ENCODE measurements around the gene DNAH7. TPM values are rescaled to one million over a fixed set of nuclear protein-coding genes. Genes with fewer than 3 reads are reported as not detected.
"Not testable (repeated sequence)": the region's sequence is repeated elsewhere in the genome, so short reads cannot be mapped to it uniquely, and the experiment has no call there.

Gene DNAH7
- total RNA-seq, 1 experiment from 2014 or later: 0.32 TPM

- H3K36me3 ChIP-seq, H3K27me3 ChIP-seq, H3K27ac ChIP-seq, H3K4me3 ChIP-seq, DNase-seq, H3K4me1 ChIP-seq: not testable (repeated sequence)
- H3K9me3 ChIP-seq (replicated peaks): peaks cover 14% of the 10 kb centered on the region
These were observed 20.8 kb upstream of the DNAH7 start for GRCh38 chr2:196089448-196089847.

GRCh38 chr2:196088203-196088602 is 19.6 kb upstream of the DNAH7 start:
- H3K27me3 ChIP-seq: no peaks in the 10 kb centered on the region
- H3K36me3 ChIP-seq: no peaks in the 10 kb centered on the region
- no peaks in the 10 kb centered on the region for H3K4me1 ChIP-seq
- peak; percentile 36 to 51 for DNase-seq
- no peak overlapping the region for H3K4me3 ChIP-seq
- peaks cover 9% of the 10 kb centered on the region; the same call in 1 of the 2 replicates for H3K9me3 ChIP-seq (replicated peaks)
- no peak overlapping the region for H3K27ac ChIP-seq

DNA sequence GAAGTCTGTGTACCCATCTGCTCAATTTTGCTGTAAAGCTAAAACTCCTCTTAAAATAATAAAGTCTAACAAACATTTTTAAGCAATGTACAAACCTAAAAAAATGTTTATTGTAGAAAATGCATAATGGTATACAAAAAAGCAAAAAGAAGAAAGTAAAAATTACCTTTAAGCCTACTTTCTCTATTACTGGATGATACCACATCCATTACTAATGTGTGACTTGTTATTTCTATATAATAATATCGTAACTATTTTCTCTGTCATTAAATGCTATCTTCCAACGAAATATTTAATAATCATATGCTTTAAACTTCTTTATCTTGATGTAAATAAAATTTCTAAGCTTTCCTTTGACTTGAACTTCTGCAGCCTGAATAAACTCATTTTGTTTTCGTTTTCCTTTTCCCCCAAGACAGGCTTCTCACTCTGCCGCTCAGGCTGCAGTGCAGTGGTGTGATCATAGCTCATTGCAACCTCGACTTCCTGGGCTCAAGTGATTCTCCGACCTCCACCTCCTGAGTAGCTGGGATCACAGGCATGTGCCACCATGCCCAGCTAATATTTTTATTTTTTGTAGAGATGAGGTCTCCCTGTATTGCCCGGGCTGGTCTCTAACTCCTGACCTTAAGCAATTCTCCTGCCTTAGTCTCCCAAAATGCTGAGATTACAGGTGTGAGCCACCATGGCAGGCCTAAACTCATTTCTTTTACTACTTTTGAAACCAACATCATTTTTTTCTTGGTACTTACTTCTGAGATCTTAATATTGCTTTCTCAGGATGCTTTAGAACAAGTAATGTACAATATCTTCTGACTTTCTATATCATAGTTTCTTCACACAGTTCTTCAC is 18.1 kb upstream of the DNAH7 start:
- peaks cover 9% of the 10 kb centered on the region; the same call in 1 of the 2 replicates for H3K9me3 ChIP-seq (replicated peaks)
- no peak for DNase-seq
- no peak overlapping the region for H3K4me3 ChIP-seq
- no peaks in the 10 kb centered on the region for H3K36me3 ChIP-seq
- no peak overlapping the region for H3K27ac ChIP-seq
- H3K4me1 ChIP-seq: no peaks in the 10 kb centered on the region
- no peaks in the 10 kb centered on the region for H3K27me3 ChIP-seq

GRCh38 chr2:196083601-196084000 is 15.0 kb upstream of the DNAH7 start:
- H3K9me3 ChIP-seq (replicated peaks): peaks cover 6% of the 10 kb centered on the region; the same call in 1 of the 2 replicates
- H3K4me3 ChIP-seq: no peak overlapping the region
- no peaks in the 10 kb centered on the region for H3K36me3 ChIP-seq
- no peak for DNase-seq
- H3K27me3 ChIP-seq: no peaks in the 10 kb centered on the region
- no peaks in the 10 kb centered on the region for H3K4me1 ChIP-seq
- H3K27ac ChIP-seq: no peak overlapping the region

GRCh38 chr2:196080526-196080925 is 11.9 kb upstream of the DNAH7 start:
- no peaks in the 10 kb centered on the region for H3K27me3 ChIP-seq
- no peak for DNase-seq
- H3K4me3 ChIP-seq: no peak overlapping the region
- no peaks in the 10 kb centered on the region for H3K36me3 ChIP-seq
- no peaks in the 10 kb centered on the region for H3K4me1 ChIP-seq
- H3K27ac ChIP-seq: no peak overlapping the region
- H3K9me3 ChIP-seq (replicated peaks): peaks cover 6% of the 10 kb centered on the region; the same call in 1 of the 2 replicates

- no peak overlapping the region for H3K27ac ChIP-seq
- DNase-seq: no peak
- no peaks in the 10 kb centered on the region for H3K27me3 ChIP-seq
- H3K9me3 ChIP-seq (replicated peaks): peaks cover under 1% of the 10 kb centered on the region; the same call in 1 of the 2 replicates
- no peaks in the 10 kb centered on the region for H3K36me3 ChIP-seq
- no peak overlapping the region for H3K4me3 ChIP-seq
- no peaks in the 10 kb centered on the region for H3K4me1 ChIP-seq
These were observed 10.4 kb upstream of the DNAH7 start for GRCh38 chr2:196079052-196079451.

DNA sequence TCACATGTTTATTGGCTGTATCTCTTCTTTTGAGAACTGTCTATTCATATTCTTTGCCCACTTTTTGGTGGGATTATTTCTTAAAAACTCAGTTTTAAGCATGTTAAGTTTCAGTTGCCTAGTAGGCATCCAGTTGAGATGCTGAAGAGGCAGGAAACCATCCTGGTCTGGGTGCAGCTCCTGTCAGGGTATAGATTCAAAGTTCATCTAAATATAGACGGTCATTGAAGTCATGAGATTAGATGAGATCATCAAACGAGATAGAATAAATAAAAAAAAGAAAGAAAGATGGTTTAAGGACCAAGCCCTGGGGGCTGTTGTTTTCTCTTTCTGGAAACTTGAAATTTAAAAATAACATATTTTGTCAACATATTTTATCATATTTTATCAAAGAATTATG is 9.2 kb upstream of the DNAH7 start:
- no peaks in the 10 kb centered on the region for H3K9me3 ChIP-seq (replicated peaks)
- H3K36me3 ChIP-seq: no peaks in the 10 kb centered on the region
- H3K27ac ChIP-seq: no peak overlapping the region
- H3K4me1 ChIP-seq: no peaks in the 10 kb centered on the region
- DNase-seq: no peak
- no peaks in the 10 kb centered on the region for H3K27me3 ChIP-seq
- H3K4me3 ChIP-seq: no peak overlapping the region

GRCh38 chr2:196076778-196077568 is 8.3 kb upstream of the DNAH7 start:
- H3K4me3 ChIP-seq: no peak overlapping the region
- H3K4me1 ChIP-seq: no peaks in the 10 kb centered on the region
- no peaks in the 10 kb centered on the region for H3K36me3 ChIP-seq
- no peak for DNase-seq
- H3K9me3 ChIP-seq (replicated peaks): no peaks in the 10 kb centered on the region
- H3K27ac ChIP-seq: no peak overlapping the region
- no peaks in the 10 kb centered on the region for H3K27me3 ChIP-seq

DNA sequence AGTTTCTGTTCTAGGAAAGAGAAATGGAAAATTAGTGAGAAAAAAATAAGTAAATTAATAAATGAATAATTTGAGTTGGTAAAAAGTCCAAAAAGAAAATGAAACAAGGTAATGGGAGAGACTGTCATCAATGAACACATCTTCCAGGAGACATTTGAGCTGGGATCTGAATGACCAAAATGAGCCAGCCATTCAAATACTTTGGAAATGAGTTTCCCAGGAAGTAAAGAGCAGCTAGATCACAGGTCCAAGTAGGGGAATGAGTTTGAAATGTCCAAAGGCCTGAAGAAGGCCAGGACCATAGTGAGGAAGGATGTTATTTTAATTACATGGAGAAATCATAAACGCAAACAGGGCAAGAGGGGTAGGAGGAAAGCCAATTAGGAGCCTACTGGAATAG is 6.6 kb upstream of the DNAH7 start:
- Histone ChIP-seq H3K9me3 (replicated peaks) (no peaks in the 10 kb centered on the region), H3K4me3 (no peak overlapping the region), H3K4me1 (no peaks in the 10 kb centered on the region), H3K27me3 (no peaks in the 10 kb centered on the region), H3K27ac (no peak overlapping the region), H3K36me3 (no peaks in the 10 kb centered on the region)
- no peak for DNase-seq

DNA sequence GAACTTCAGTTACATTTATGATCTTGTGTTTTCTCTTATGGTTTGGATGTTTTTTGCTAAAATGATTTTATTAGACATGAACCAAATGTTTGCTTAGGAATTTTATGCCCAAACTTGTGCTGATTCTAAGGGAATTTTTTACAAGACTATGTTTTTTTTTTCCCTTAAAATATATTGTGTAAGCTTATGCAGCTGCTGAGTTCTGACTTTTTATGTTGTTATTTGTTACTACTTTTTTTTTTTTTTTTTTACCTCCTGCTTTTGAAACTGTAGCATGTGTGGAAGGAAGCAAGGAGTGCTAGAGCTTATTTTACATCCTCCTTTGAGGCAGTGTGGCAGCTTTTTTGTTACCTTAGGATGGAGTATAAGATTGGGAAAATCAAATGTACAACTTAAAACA is 6.0 kb upstream of the DNAH7 start:
- no peak for DNase-seq
- H3K9me3 ChIP-seq (replicated peaks): no peaks in the 10 kb centered on the region

GRCh38 chr2:196073521-196073920 is 4.9 kb upstream of the DNAH7 start:
- H3K4me1 ChIP-seq: no peaks in the 10 kb centered on the region
- H3K27ac ChIP-seq: no peak overlapping the region
- H3K36me3 ChIP-seq: no peaks in the 10 kb centered on the region
- no peaks in the 10 kb centered on the region for H3K27me3 ChIP-seq
- DNase-seq: no peak
- no peak overlapping the region for H3K4me3 ChIP-seq
- no peaks in the 10 kb centered on the region for H3K9me3 ChIP-seq (replicated peaks)

More for the DNA sequence above, 6.0 kb upstream of the DNAH7 start:
- H3K4me3 ChIP-seq: no peak overlapping the region
- no peak overlapping the region for H3K27ac ChIP-seq
- no peaks in the 10 kb centered on the region for H3K36me3 ChIP-seq
- no peaks in the 10 kb centered on the region for H3K4me1 ChIP-seq
- H3K27me3 ChIP-seq: no peaks in the 10 kb centered on the region

DNA sequence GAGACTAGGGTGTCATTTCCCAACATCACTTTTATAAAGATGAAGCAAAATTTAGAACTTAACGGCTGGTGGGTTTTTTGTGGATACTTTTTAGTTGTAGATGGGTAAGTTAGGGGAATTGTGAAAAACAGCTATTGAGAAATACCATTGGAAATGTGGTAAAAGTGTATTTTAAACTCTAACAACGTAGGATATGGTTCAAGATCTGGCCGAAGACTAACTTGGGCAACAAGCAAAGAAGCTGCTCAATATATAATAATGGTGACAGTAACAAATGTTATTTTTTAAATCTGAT is 1.6 kb downstream of the DNAH7 start:
- no peaks in the 10 kb centered on the region for H3K36me3 ChIP-seq
- H3K9me3 ChIP-seq (replicated peaks): no peaks in the 10 kb centered on the region
- H3K4me1 ChIP-seq: peaks cover 7% of the 10 kb centered on the region
- no peaks in the 10 kb centered on the region for H3K27me3 ChIP-seq
- no peak overlapping the region for H3K4me3 ChIP-seq
- no peak overlapping the region for H3K27ac ChIP-seq
- no peak for DNase-seq

GRCh38 chr2:196066291-196067087 is 2.1 kb downstream of the DNAH7 start:
- no peaks in the 10 kb centered on the region for H3K36me3 ChIP-seq
- peak in 1 of 2 experiments; percentile 74 for DNase-seq

DNA sequence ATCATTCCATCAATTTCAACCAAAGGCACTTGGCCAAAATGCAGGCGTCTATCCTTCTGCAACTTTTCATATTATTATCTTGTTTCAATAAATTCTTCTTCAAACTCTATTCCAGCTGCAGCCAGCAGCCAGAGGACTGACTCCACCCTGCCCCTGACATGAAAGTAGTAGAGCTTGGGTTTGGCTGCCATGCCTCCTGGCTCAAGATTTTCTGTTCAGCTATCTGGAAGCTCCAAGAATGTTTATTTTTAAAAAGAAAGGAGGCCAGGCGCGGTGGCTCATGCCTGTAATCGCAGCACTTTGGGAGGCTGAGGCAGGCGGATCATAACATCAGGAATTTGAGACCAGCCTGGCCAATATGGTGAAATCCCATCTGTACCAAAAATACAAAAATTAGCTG is 4.9 kb downstream of the DNAH7 start:
- Histone ChIP-seq H3K27me3 (no peaks in the 10 kb centered on the region), H3K36me3 (no peaks in the 10 kb centered on the region), H3K4me1 (peaks cover 7% of the 10 kb centered on the region), H3K9me3 (replicated peaks) (no peaks in the 10 kb centered on the region), H3K27ac (no peak overlapping the region), H3K4me3 (no peak overlapping the region)
- no peak for DNase-seq

More at GRCh38 chr2:196066291-196067087, 2.1 kb downstream of the DNAH7 start:
- Histone ChIP-seq H3K4me3 (no peak overlapping the region), H3K4me1 (peaks cover 7% of the 10 kb centered on the region), H3K27ac (no peak overlapping the region), H3K9me3 (replicated peaks) (no peaks in the 10 kb centered on the region), H3K27me3 (no peaks in the 10 kb centered on the region)

DNA sequence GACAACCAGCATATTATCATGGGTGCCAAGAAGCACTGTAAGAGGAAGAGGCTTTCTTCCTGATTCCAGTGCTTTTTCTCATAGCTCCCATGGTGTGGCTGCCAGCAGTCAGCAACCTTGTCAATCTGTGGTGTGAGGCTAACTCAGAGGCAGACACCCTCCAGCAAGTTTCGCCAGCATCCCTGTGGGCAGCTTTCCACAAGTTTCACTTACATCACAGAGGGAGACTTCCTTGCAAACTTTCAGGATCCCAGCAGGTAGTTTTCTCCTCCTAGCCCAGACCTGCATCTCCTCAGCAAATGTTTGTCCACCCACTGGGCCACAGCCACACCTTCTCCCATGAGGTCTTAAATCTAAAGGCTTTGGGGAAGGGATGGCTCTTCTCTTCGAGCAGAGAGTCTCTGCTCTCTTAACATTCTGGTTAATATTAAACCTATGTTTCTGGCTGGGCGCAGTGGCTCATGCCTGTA is 9.1 kb downstream of the DNAH7 start:
- Histone ChIP-seq H3K4me3 (no peak overlapping the region), H3K36me3 (no peaks in the 10 kb centered on the region), H3K4me1 (no peaks in the 10 kb centered on the region), H3K27ac (no peak overlapping the region), H3K9me3 (replicated peaks) (no peaks in the 10 kb centered on the region), H3K27me3 (no peaks in the 10 kb centered on the region; the same call in 1 of the 2 replicates)
- no peak for DNase-seq
